ENCODE data around the gene HYOU1.

Gene HYOU1

DNA sequence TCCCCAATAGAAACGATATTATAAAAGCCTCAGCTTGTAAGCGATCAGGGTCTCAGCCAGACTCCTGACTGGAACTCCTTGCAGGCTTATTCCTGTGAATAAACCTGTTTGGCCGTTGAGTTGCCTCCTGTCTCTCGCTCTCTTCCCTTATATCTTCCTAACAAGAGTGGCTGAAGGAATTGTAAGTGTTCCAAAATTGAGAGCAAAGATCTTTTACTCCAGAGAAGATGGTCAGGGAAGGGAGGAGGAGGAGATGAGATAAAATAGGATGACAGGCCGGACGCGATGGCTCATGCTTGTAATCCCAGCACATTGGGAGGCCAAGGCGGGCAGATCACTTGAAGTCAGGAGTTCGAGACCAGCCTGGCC is 25.1 kb downstream of the HYOU1 start:
- H3K27me3 ChIP-seq (ENCODE audit: insufficient read depth, low read length): no peaks in the 10 kb centered on the region
- H3K4me2 ChIP-seq (ENCODE audit: low read length): no peak overlapping the region
- no peak overlapping the region for H3K4me3 ChIP-seq (ENCODE audit: low read depth, low read length, poor library complexity, severe bottlenecking)
- peaks cover 18% of the 10 kb centered on the region; the same call in 1 of the 2 replicates for H3K36me3 ChIP-seq (ENCODE audit: insufficient read depth, low read length)
- no peaks in the 10 kb centered on the region for H3K9me3 ChIP-seq (ENCODE audit: low read length)
- peaks cover 19% of the 10 kb centered on the region for H3K4me1 ChIP-seq (ENCODE audit: insufficient read depth, low read length, severe bottlenecking)
- H2AFZ ChIP-seq (ENCODE audit: low read length): no peak overlapping the region
- no peak overlapping the region for H3K9ac ChIP-seq (ENCODE audit: low read length)
- H4K20me1 ChIP-seq (ENCODE audit: insufficient read depth, low read length): no peaks in the 10 kb centered on the region
- H3F3A ChIP-seq (ENCODE audit: insufficient read depth, low read length): no peaks in the 10 kb centered on the region
- H3K27ac ChIP-seq (ENCODE audit: low read depth, low read length, poor library complexity, severe bottlenecking): no peak overlapping the region
- no peaks in the 10 kb centered on the region for H3K9me2 ChIP-seq (ENCODE audit: low read depth, low read length)
- TF ChIP-seq, protein P1, sequence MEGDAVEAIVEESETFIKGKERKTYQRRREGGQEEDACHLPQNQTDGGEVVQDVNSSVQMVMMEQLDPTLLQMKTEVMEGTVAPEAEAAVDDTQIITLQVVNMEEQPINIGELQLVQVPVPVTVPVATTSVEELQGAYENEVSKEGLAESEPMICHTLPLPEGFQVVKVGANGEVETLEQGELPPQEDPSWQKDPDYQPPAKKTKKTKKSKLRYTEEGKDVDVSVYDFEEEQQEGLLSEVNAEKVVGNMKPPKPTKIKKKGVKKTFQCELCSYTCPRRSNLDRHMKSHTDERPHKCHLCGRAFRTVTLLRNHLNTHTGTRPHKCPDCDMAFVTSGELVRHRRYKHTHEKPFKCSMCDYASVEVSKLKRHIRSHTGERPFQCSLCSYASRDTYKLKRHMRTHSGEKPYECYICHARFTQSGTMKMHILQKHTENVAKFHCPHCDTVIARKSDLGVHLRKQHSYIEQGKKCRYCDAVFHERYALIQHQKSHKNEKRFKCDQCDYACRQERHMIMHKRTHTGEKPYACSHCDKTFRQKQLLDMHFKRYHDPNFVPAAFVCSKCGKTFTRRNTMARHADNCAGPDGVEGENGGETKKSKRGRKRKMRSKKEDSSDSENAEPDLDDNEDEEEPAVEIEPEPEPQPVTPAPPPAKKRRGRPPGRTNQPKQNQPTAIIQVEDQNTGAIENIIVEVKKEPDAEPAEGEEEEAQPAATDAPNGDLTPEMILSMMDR (IDR thresholded peaks at IDR 0.05; ENCODE audit: low read length): no peak
- TF ChIP-seq EZH2 (IDR thresholded peaks at IDR 0.05; ENCODE audit: borderline replicate concordance, low read length): no peak
- 0 out of 2 replicates have a peak, but pooled peaks cover 5% of the 10 kb centered on the region for H3K79me2 ChIP-seq (ENCODE audit: insufficient read depth, low read length)

DNA sequence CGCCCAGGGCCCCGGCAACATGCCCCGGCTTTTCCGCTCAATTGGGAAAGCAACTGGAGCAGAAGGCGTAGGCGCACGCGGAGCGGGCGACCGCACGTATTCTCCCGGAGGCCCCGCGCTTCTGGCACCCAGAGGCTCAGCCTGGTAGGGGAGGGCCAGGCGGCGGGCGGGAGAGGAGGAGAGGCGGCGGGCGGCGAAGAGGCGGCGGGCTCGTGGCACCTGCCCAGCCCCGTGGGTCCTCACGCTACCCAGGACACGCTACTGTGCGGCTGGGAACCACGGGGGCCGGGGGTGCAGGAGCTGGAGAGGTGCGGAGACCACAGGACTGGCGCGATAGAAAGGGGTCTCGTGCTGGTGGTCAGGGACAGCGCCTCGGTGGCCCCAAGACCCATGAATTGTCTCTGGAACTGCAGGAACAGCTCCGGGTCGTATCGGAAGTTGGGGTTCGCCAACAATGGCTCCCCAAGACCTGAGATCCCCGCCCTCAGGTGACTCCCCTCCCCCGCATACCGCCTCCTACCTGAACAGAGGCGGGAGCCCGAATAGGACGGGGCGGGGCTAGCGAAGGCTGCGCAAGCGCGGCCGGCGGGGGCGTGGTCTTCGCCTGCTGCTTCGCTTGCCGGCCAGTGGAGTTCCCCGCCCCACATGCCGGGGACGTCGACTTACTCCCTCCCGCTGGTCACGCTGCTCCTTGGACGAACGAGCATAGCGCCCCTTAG is 26.5 kb downstream of the HYOU1 start, which contains the start of gene SLC37A4:
TSS of gene SLC37A4 (minus strand) at position 549 of the 719 bp plus-strand sequence.
- TF ChIP-seq, protein P1 (IDR thresholded peaks at IDR 0.05; ENCODE audit: low read length): no peak; the same call in none of the 2 replicates
- no peak for TF ChIP-seq EZH2 (IDR thresholded peaks at IDR 0.05; ENCODE audit: borderline replicate concordance, low read length)
- no peaks in the 10 kb centered on the region for H3F3A ChIP-seq (ENCODE audit: insufficient read depth, low read length)
- peak within 1 kb of the TSS; percentile 87 for H3K9ac ChIP-seq (ENCODE audit: low read length)
- H3K4me2 ChIP-seq (ENCODE audit: low read length): peak within 1 kb of the TSS; percentile 99
- no peaks in the 10 kb centered on the region for H3K9me2 ChIP-seq (ENCODE audit: low read depth, low read length)
- peak within 1 kb of the TSS; percentile 87 for H3K4me3 ChIP-seq (ENCODE audit: low read depth, low read length, poor library complexity, severe bottlenecking)
- peaks cover 31% of the 10 kb centered on the region; the same call in 1 of the 2 replicates for H3K36me3 ChIP-seq (ENCODE audit: insufficient read depth, low read length)
- no peaks in the 10 kb centered on the region for H3K9me3 ChIP-seq (ENCODE audit: low read length)
- H3K4me1 ChIP-seq (ENCODE audit: insufficient read depth, low read length, severe bottlenecking): peaks cover 19% of the 10 kb centered on the region
- no peak within 1 kb of the TSS for H2AFZ ChIP-seq (ENCODE audit: low read length)
- H3K79me2 ChIP-seq (ENCODE audit: insufficient read depth, low read length): 0 out of 2 replicates have a peak, but pooled peaks cover 5% of the 10 kb centered on the region
- peak within 1 kb of the TSS; percentile 52 for H3K27ac ChIP-seq (ENCODE audit: low read depth, low read length, poor library complexity, severe bottlenecking)
- H4K20me1 ChIP-seq (ENCODE audit: insufficient read depth, low read length): no peaks in the 10 kb centered on the region
- H3K27me3 ChIP-seq (ENCODE audit: insufficient read depth, low read length): no peaks in the 10 kb centered on the region

DNA sequence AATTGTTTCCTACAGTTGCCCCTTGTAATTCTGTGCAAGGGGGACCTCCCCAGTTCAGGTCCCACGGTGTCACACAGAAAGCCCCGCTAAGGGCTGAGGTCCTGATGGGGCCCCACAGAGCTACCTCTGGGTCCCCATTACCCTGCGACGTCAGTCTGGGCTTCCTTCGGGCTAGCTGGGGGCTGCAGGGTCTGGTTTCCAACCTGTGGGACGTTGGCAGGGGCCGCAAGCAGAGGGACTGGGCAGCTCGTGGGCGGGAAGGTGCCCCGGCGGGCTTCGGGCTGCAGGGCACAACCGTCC is 27.0 kb downstream of the HYOU1 start:
- H3K4me1 ChIP-seq (ENCODE audit: insufficient read depth, low read length, severe bottlenecking): peaks cover 19% of the 10 kb centered on the region
- peak overlapping the region; percentile 99 for H3K4me2 ChIP-seq (ENCODE audit: low read length)
- H3K9me2 ChIP-seq (ENCODE audit: low read depth, low read length): no peaks in the 10 kb centered on the region
- no peak overlapping the region for H2AFZ ChIP-seq (ENCODE audit: low read length)
- no peaks in the 10 kb centered on the region for H3K27me3 ChIP-seq (ENCODE audit: insufficient read depth, low read length)
- H3K9me3 ChIP-seq (ENCODE audit: low read length): no peaks in the 10 kb centered on the region
- no peaks in the 10 kb centered on the region for H4K20me1 ChIP-seq (ENCODE audit: insufficient read depth, low read length)
- TF ChIP-seq, protein P1 (IDR thresholded peaks at IDR 0.05; ENCODE audit: low read length): no peak
- TF ChIP-seq EZH2 (IDR thresholded peaks at IDR 0.05; ENCODE audit: borderline replicate concordance, low read length): no peak
- H3K27ac ChIP-seq (ENCODE audit: low read depth, low read length, poor library complexity, severe bottlenecking): peak overlapping the region; percentile 52
- peaks cover 36% of the 10 kb centered on the region for H3K36me3 ChIP-seq (ENCODE audit: insufficient read depth, low read length)
- peak overlapping the region; percentile 87 for H3K4me3 ChIP-seq (ENCODE audit: low read depth, low read length, poor library complexity, severe bottlenecking)
- 0 out of 2 replicates have a peak, but pooled peaks cover 5% of the 10 kb centered on the region for H3K79me2 ChIP-seq (ENCODE audit: insufficient read depth, low read length)
- H3F3A ChIP-seq (ENCODE audit: insufficient read depth, low read length): no peaks in the 10 kb centered on the region
- peak overlapping the region; percentile 87 for H3K9ac ChIP-seq (ENCODE audit: low read length)

Measured in OCI-LY1 (cell line).